Measurements from ENCODE around the gene SLC6A17.

The SLC6A17 gene

DNA sequence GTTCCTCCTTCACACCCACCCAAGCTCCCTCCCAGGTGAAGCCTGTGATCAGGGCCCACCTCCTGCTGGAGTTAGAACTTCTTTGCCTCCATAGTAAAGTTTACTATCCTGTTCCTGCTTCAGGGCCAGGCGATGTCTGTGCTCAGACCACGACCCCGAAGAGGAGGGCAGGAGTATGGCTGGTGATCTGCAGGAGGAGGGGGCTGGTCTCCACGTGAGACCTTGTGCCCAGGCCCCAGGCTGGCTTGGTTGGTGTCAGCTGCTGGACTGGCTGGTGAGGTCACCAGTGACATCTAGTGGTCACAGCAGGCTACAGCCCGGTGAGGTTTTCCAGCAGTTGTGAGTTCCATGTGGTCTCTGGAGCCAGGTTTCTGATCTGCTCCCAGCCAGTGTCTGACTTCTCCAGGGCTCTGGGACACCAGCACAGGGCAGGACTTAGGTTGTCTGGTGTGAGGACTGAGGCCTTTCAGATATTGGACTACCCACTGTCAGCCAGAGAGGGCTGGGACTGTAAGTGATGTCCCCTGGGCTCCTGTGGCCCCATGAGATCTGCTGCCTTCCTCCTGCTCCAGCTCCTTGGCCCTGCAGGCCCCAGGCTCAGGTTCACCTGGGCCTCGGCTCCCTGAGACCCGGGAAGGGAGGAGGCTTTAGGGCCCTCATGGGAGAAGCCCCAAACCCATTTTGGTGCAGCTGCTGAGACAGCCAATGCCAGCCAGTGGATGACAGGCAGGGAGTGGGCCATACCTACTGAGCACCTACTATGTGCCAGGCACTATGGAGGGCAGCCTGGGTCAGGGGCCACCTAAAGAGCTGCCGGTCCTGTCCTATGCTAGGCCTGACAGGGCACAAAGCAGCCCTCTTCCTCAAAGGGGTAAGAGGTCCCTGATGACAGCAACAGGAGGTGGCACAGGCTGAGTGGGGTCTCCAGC, 44.0 kb upstream of the SLC6A17 start:
- no peak overlapping the region for H2AFZ ChIP-seq (ENCODE audit: low read length)
- TF ChIP-seq, protein P1, sequence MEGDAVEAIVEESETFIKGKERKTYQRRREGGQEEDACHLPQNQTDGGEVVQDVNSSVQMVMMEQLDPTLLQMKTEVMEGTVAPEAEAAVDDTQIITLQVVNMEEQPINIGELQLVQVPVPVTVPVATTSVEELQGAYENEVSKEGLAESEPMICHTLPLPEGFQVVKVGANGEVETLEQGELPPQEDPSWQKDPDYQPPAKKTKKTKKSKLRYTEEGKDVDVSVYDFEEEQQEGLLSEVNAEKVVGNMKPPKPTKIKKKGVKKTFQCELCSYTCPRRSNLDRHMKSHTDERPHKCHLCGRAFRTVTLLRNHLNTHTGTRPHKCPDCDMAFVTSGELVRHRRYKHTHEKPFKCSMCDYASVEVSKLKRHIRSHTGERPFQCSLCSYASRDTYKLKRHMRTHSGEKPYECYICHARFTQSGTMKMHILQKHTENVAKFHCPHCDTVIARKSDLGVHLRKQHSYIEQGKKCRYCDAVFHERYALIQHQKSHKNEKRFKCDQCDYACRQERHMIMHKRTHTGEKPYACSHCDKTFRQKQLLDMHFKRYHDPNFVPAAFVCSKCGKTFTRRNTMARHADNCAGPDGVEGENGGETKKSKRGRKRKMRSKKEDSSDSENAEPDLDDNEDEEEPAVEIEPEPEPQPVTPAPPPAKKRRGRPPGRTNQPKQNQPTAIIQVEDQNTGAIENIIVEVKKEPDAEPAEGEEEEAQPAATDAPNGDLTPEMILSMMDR (conservative IDR thresholded peaks at IDR 0.05; ENCODE audit: low read length): peak; percentile 95
- TF ChIP-seq EZH2phosphoT487 (IDR thresholded peaks at IDR 0.05; ENCODE audit: borderline replicate concordance): no peak

DNA sequence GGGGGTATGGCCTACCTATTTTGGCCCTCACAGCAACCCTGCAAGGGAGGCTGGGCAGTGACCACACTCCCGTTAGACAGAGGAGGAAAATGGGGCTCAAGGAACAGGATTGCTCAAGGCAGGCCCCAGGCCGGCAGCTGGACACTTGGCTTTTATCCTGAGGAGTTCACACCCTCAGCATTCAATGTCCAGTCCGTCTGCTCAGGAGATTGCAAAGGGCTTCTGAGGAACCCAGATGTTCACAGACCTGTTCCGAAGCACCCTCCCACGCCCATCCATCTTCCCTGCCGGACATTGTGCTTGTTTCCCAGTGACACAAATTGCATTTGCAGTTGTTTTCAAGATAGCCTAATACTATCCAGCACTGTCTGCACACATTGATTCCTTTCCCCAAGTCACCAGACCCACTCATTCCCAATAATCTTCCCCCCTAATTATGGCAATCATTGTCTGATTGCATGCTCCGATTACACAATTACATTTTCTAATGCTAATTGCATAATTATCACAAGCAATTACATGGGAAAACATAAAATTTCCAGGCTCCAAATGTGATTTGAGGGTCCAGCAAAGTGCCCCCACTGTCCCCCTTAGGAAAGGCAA, 42.3 kb upstream of the SLC6A17 start:
- Histone ChIP-seq H3K27me3 (ENCODE audit: insufficient read depth, low read length, poor library complexity, severe bottlenecking) (no peaks in the 10 kb centered on the region), H2AFZ (ENCODE audit: low read length) (no peak overlapping the region), H3K36me3 (ENCODE audit: insufficient read depth, low read length) (no peaks in the 10 kb centered on the region), H3K9me3 (ENCODE audit: insufficient read depth, low read depth, low read length) (no peaks in the 10 kb centered on the region), H3K4me3 (ENCODE audit: low read length, poor library complexity, severe bottlenecking) (no peak overlapping the region), H3K4me1 (ENCODE audit: insufficient read depth, low read length, poor library complexity, severe bottlenecking) (peaks cover 9% of the 10 kb centered on the region), H3K79me2 (ENCODE audit: insufficient read depth, low read length) (no peaks in the 10 kb centered on the region), H3F3A (ENCODE audit: low read depth) (no peaks in the 10 kb centered on the region), H3K9ac (ENCODE audit: low read depth, low read length, poor library complexity, severe bottlenecking) (no peak overlapping the region), H4K20me1 (ENCODE audit: insufficient read depth, low read length, poor library complexity, severe bottlenecking) (no peaks in the 10 kb centered on the region), H3K9me2 (replicated peaks; ENCODE audit: low read depth, low read length) (no peaks in the 10 kb centered on the region), H3K4me2 (ENCODE audit: low read depth, low read length, poor library complexity, severe bottlenecking) (no peak overlapping the region)
- no peak for TF ChIP-seq EZH2phosphoT487 (IDR thresholded peaks at IDR 0.05; ENCODE audit: borderline replicate concordance)
- TF ChIP-seq, protein P1 (conservative IDR thresholded peaks at IDR 0.05; ENCODE audit: low read length): no peak

More for the DNA sequence above, 44.0 kb upstream of the SLC6A17 start:
- H3K9me3 ChIP-seq (ENCODE audit: insufficient read depth, low read depth, low read length): no peaks in the 10 kb centered on the region
- H3K4me3 ChIP-seq (ENCODE audit: low read length, poor library complexity, severe bottlenecking): no peak overlapping the region
- no peak overlapping the region for H3K4me2 ChIP-seq (ENCODE audit: low read depth, low read length, poor library complexity, severe bottlenecking)
- H3K27me3 ChIP-seq (ENCODE audit: insufficient read depth, low read length, poor library complexity, severe bottlenecking): no peaks in the 10 kb centered on the region
- H3K4me1 ChIP-seq (ENCODE audit: insufficient read depth, low read length, poor library complexity, severe bottlenecking): peaks cover 9% of the 10 kb centered on the region
- H3K9ac ChIP-seq (ENCODE audit: low read depth, low read length, poor library complexity, severe bottlenecking): no peak overlapping the region
- H3K9me2 ChIP-seq (replicated peaks; ENCODE audit: low read depth, low read length): no peaks in the 10 kb centered on the region
- H3F3A ChIP-seq (ENCODE audit: low read depth): no peaks in the 10 kb centered on the region
- no peaks in the 10 kb centered on the region for H3K79me2 ChIP-seq (ENCODE audit: insufficient read depth, low read length)
- no peaks in the 10 kb centered on the region for H4K20me1 ChIP-seq (ENCODE audit: insufficient read depth, low read length, poor library complexity, severe bottlenecking)
- H3K36me3 ChIP-seq (ENCODE audit: insufficient read depth, low read length): no peaks in the 10 kb centered on the region

DNA sequence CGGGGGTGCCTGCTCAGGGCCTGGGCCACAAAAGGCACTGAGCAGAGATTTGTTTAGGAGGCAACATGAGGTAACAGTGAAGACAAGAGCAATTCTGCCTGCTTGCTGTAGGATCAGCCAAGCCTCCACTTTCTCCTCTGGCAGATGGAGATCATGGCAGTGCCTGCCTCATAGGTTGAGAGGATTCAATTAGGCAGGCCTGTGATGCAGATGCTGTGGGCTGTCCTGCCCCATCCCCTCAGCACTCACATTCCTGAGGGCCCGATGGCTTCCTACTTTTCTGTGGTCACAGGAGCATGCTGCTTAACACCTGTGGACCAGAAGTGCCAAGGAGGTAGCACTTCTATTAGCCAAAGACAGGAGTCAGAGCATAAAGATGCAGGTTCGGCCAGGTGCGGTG, 39.2 kb upstream of the SLC6A17 start:
- Histone ChIP-seq H3K4me2 (ENCODE audit: low read depth, low read length, poor library complexity, severe bottlenecking) (no peak overlapping the region), H3K79me2 (ENCODE audit: insufficient read depth, low read length) (no peaks in the 10 kb centered on the region), H4K20me1 (ENCODE audit: insufficient read depth, low read length, poor library complexity, severe bottlenecking) (no peaks in the 10 kb centered on the region), H3K36me3 (ENCODE audit: insufficient read depth, low read length) (no peaks in the 10 kb centered on the region), H3K9me3 (ENCODE audit: insufficient read depth, low read depth, low read length) (no peaks in the 10 kb centered on the region), H3K27me3 (ENCODE audit: insufficient read depth, low read length, poor library complexity, severe bottlenecking) (no peaks in the 10 kb centered on the region), H2AFZ (ENCODE audit: low read length) (no peak overlapping the region), H3K4me3 (ENCODE audit: low read length, poor library complexity, severe bottlenecking) (no peak overlapping the region), H3K4me1 (ENCODE audit: insufficient read depth, low read length, poor library complexity, severe bottlenecking) (no peaks in the 10 kb centered on the region), H3F3A (ENCODE audit: low read depth) (no peaks in the 10 kb centered on the region), H3K9ac (ENCODE audit: low read depth, low read length, poor library complexity, severe bottlenecking) (no peak overlapping the region), H3K9me2 (replicated peaks; ENCODE audit: low read depth, low read length) (no peaks in the 10 kb centered on the region)
- TF ChIP-seq, protein P1 (conservative IDR thresholded peaks at IDR 0.05; ENCODE audit: low read length): no peak
- TF ChIP-seq EZH2phosphoT487 (IDR thresholded peaks at IDR 0.05; ENCODE audit: borderline replicate concordance): no peak
